K562 (cell line): ENCODE measurements around the gene TMEM164.

Experiments
- ATF7 ChIP-seq: fragments of 450-650 bp; IDR thresholded peaks from 2 replicates; pipeline ENCODE4 v1.7.1; 2014; ENCODE audit warnings: mild to moderate bottlenecking, moderate library complexity
- BCL6 ChIP-seq: fragments of 250-450 bp; sonication (Bioruptor Pico); IDR thresholded peaks from 2 replicates; pipeline ENCODE4 v1.4.0; 2020
- CEBPB ChIP-seq: fragments of 450-650 bp; IDR thresholded peaks from 2 replicates; pipeline ENCODE4 v1.6.1; 2016; ENCODE audit warnings: missing genetic modification characterization, missing compliant biosample characterization
- FOXP1 ChIP-seq: sonication (generic); formaldehyde crosslinking; IDR thresholded peaks from 2 replicates; pipeline ENCODE4 v1.8.0; 2022; ENCODE audit warnings: mild to moderate bottlenecking, missing genetic modification reagents
- POLR2AphosphoS5 ChIP-seq: IDR thresholded peaks from 2 replicates; pipeline ENCODE4 v1.6.1; 2011; ENCODE audit warnings: mild to moderate bottlenecking, low read depth, low read length, moderate library complexity; ENCODE audit not compliant: control insufficient read depth, insufficient read depth
- SMAD4 ChIP-seq: fragments of 250-450 bp; sonication (Bioruptor Pico); conservative IDR thresholded peaks from 2 replicates; pipeline ENCODE4 v1.8.0; 2021; ENCODE audit warnings: inconsistent platforms, mild to moderate bottlenecking, moderate library complexity
- ZNF121 ChIP-seq: sonication (generic); formaldehyde crosslinking; conservative IDR thresholded peaks from 2 replicates; pipeline ENCODE4 v1.8.0; 2022; ENCODE audit warnings: missing genetic modification reagents
- TF ChIP-seq, protein P1 (sequence below): sonication (generic); formaldehyde crosslinking; IDR thresholded peaks from 2 replicates; pipeline ENCODE4 v1.9.0; 2022; ENCODE audit warnings: mild to moderate bottlenecking, missing genetic modification reagents
- TF ChIP-seq, protein P2 (sequence below): sonication (generic); formaldehyde crosslinking; IDR thresholded peaks from 2 replicates; pipeline ENCODE4 v1.8.1; 2023; ENCODE audit warnings: mild to moderate bottlenecking, missing genetic modification reagents
- TF ChIP-seq, protein P3 (sequence below), 3 experiments: IDR thresholded peaks in 2 of 3; conservative IDR thresholded peaks in 1 of 3; 2 replicates each; pipeline ENCODE4 v1.5.1; 2011 to 2012; ENCODE audit warnings: low read length in 3 of 3, mild to moderate bottlenecking in 3 of 3, control low read depth in 2 of 3, improper control_type of control experiment in 1 of 3, inconsistent platforms in 1 of 3, low read depth in 1 of 3, mixed read lengths in 1 of 3, moderate library complexity in 1 of 3; ENCODE audit not compliant: insufficient read depth in 2 of 3

DNA sequence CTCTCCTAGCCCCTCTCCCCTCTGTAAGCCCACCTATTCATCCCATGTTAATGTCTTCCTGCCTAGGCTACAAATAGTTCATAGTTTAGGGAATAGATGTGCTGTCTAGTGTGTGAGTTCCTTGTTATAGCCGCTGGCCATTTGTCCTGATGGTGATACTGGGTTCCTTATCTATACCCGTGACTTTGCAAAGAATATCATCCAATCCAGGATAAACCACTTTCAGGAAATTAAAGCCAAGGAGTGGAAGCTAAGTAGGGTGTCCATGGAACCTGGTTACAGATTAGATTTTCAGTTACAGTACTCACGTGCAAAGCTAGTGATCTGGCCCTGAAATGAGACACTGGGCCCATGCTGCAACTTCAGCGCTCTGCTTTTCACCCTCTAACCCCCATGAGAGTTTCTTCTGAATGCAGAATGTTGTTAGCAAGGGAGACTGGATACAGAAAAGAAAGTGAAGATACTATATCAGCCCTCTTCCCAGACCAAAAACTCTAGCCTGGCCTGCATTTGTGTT is 111.4 kb downstream of the TMEM164 start:
- TF ChIP-seq FOXP1 (CRISPR knock-in tag) (no peak), POLR2AphosphoS5 (no peak), ATF7 (no peak), ZNF121 (no peak), CEBPB (tag) (no peak), SMAD4 (CRISPR knock-in tag) (no peak), BCL6 (CRISPR knock-in tag) (no peak)
- TF ChIP-seq, protein P1, sequence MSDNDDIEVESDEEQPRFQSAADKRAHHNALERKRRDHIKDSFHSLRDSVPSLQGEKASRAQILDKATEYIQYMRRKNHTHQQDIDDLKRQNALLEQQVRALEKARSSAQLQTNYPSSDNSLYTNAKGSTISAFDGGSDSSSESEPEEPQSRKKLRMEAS: no peak
- TF ChIP-seq, protein P2, sequence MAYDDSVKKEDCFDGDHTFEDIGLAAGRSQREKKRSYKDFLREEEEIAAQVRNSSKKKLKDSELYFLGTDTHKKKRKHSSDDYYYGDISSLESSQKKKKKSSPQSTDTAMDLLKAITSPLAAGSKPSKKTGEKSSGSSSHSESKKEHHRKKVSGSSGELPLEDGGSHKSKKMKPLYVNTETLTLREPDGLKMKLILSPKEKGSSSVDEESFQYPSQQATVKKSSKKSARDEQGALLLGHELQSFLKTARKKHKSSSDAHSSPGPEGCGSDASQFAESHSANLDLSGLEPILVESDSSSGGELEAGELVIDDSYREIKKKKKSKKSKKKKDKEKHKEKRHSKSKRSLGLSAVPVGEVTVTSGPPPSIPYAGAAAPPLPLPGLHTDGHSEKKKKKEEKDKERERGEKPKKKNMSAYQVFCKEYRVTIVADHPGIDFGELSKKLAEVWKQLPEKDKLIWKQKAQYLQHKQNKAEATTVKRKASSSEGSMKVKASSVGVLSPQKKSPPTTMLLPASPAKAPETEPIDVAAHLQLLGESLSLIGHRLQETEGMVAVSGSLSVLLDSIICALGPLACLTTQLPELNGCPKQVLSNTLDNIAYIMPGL (CRISPR knock-in tag): no peak
- TF ChIP-seq, protein P3, sequence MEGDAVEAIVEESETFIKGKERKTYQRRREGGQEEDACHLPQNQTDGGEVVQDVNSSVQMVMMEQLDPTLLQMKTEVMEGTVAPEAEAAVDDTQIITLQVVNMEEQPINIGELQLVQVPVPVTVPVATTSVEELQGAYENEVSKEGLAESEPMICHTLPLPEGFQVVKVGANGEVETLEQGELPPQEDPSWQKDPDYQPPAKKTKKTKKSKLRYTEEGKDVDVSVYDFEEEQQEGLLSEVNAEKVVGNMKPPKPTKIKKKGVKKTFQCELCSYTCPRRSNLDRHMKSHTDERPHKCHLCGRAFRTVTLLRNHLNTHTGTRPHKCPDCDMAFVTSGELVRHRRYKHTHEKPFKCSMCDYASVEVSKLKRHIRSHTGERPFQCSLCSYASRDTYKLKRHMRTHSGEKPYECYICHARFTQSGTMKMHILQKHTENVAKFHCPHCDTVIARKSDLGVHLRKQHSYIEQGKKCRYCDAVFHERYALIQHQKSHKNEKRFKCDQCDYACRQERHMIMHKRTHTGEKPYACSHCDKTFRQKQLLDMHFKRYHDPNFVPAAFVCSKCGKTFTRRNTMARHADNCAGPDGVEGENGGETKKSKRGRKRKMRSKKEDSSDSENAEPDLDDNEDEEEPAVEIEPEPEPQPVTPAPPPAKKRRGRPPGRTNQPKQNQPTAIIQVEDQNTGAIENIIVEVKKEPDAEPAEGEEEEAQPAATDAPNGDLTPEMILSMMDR (IDR thresholded peaks at IDR 0.05 in 2 of 3, conservative IDR thresholded peaks at IDR 0.05 in 1 of 3; ENCODE audit: insufficient read depth in 2 of 3, low read depth in 1 of 3, low read length in 3 of 3): no peak
